GM18868 (cell line): ENCODE data around the gene GRIK1.
"Not testable (repeated sequence)": the region's sequence is repeated elsewhere in the genome, so short reads cannot be mapped to it uniquely, and the experiment has no call there.

Experiments
- ATAC-seq: cut with Tn5 transposase; IDR thresholded peaks from one replicate; pipeline ENCODE4 v1.9.1; 2021; ENCODE audit warnings: mild to moderate bottlenecking, moderate library complexity; ENCODE audit not compliant: unreplicated experiment

Gene GRIK1

DNA sequence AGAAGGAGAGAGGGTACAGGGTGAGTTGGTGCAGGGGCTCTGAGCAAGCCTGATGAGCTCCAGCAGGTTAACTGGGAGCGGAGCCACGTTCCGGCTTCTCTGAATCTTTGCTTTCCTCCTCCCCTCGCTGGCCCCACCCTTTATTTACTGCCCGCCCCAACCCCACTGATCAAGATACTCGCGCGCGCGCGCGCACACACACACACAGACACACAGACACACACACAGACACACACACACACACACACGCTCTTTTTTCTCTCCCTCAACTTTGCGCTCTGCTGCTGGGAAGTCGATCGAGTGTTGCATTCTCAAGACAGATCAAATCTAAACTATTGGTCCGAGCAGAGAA lies at the start of gene GRIK1:
Gene GRIK1, minus strand, starts transcription at position 73 of the 352 bp plus-strand sequence.
- no peak for ATAC-seq

DNA sequence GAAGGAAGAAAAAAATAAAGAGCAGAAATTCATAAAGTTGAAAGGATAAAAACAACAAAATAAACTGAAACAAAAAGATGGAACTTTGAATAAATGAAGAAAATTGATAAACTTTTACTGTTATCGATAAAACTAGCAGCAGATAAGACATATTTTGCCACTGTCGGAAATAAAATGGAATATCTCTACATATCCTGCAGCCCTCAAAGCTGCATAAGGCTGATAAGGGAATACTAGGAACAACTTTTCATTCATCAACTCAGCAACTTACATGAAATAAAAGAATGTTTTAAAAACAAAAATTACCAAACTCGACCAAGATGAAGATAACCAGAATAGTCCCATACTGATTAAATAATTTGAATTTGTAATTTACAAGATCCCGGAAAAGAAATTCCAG lies 48.0 kb upstream of the GRIK1 start:
- ATAC-seq: no peak

DNA sequence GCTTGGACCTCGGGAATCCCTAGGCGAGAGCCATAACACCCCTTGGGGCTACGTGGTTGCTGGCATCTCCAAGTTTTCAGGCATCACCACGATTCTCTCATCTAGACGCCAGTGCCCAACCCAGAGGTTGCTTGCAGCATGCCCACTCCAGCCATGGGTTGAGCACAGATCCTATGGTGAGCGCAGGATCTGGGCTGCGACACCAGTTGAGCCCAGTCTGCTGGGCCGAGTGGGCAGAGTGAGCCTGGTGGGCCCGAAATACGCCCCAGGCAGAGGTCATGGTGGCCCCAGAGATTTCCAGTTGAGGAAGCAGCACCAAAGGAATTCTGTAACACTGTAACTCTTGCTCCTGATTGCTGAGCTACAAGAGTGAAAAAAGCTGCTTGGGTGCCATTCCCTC lies 46.1 kb upstream of the GRIK1 start:
- no peak for ATAC-seq

DNA sequence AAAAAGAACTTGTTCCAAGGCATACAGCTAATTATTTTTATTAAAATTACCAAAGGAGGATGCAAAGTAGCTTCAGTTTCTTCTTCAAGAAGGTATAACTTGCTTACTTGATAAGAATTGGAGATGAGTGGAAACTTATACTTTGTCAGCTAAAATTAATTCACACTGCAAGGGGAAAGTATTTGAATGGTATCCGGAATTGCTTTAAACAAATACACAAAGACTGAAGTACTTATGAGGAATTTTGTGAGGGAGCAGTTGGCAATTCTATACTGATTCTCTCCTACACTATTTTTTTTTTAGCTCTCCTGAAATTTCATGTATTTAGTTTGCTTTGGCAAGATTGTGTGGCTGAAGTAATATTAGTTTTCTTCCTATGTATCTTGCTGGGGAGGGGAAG lies 39.2 kb upstream of the GRIK1 start:
- no peak for ATAC-seq

DNA sequence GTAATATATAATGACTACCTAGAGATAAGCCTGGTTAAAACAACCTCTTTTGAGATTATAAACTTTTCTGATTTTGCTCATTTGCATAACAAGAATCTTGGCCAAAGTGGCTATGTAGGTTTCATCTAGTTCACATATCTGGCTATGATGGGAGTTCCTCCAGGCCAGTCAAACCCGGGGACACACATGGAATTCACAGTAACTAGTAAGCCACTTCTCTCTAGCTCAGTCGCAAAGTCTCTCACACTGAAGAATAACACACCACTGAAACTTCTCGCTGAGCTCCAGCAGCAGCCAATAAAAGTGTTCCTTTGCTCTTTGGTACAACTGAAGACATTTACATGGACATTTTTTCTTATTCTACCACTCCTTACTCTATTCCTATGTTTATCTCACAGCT lies 36.0 kb upstream of the GRIK1 start:
- ATAC-seq: no peak

DNA sequence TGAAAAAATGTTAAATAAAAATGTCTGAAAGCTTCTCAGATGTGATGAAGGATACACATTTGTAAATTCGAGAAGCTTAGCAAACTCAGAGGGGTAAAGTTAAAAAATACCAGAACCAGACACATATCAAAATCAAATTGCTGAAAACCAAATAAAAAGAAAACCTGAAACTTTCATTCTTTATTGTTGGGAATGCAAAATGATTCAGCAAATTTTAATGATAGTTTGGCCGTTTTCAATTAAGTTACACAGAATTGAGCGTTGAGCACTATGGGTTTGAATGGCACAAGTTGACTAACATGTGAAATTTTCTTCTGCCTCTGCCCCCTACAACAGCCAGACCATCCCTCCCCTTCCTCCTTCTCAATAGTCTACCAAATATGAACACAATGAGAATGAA lies 33.5 kb upstream of the GRIK1 start:
- no peak for ATAC-seq

DNA sequence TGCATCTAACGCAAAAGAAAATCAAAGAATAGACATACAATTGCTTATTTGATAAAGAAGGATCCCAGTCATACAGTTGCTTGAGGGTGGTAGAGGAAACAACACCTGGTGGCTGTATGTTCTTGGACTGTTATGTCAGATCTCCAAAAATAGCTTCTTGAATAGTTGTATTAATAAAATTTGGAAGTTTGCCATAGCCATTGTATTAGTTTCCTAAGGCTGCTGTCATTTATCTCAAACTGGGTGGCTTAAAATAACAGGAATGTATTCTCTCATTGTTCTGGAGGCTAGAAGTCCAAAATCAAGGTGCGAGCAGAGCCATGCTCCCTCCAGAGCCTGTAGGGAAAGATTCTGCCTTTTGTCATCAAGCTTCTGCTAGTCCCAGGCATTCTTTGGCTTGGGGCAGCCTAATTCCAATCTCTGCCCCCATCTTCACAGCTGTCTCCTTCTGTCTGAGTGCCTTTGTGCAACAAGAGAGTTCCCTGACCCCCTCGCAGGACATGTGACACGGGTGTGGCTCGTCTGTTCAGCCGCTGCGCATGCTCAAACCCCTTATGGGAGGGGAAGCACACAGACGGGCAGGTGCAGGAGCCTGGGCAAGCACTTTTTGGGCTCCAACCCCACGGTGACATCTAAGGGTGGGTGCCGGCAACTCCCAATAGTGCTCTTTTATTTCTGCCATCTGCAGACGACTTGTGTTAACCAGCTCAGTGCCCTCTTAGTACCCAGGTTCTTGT lies 21.7 kb upstream of the GRIK1 start:
- ATAC-seq: no peak

DNA sequence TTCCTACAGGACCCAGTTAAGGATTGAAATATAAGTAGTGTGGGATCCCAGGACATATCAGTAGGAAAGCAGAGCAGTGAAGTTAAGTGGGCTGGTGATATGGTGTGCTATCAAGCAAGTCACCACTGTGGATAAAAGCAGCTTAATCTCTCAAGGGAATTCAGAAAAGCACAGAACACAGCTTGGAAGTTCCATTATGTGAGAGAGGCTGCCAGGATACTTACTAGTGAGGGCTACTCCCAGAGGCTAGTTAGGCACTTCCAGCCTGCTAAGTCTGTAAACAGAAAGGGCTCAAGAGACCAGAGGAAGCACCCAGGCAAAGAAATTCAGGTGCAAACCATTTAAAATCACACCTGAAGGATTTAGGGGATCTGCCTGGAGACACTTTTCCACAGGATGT lies 18.8 kb upstream of the GRIK1 start:
- no peak for ATAC-seq

DNA sequence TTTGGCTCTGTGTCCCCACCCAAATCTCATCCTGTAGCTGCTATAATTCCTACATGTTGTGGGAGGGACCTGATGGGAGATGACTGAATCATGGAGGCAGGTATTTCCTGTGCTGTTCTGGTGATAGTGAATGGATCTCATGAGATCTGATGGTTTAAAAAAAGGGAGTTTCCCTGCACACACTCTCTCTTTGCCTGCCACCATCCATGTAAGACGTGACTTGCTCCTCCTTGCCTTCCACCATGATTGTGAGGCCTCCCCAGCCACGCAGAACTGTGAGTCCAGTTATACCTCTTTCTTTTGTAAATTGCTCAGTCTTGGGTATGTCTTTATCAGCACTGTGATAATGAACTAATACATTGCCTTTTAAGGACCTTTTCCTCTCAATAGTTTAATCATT lies 18.2 kb upstream of the GRIK1 start:
- not testable (repeated sequence) for ATAC-seq

DNA sequence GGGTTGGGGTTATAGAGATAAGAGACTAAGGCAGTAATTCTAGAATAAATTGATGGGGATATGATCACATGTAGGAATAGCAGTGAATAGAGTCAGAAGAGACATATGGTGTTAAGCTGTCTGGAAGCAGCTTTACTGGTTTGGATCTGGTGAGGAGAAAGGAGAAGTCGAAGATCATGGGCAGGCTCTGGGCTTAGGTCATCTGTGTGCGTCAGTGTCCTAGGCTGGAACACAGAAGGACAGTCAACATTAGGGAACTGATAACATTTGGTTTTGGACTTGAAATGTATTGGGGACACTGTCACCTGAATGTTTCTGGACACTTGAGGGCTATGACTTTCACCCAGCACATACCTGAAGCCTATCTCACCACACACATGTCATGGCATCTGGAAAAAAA lies 13.9 kb upstream of the GRIK1 start:
- no peak for ATAC-seq

DNA sequence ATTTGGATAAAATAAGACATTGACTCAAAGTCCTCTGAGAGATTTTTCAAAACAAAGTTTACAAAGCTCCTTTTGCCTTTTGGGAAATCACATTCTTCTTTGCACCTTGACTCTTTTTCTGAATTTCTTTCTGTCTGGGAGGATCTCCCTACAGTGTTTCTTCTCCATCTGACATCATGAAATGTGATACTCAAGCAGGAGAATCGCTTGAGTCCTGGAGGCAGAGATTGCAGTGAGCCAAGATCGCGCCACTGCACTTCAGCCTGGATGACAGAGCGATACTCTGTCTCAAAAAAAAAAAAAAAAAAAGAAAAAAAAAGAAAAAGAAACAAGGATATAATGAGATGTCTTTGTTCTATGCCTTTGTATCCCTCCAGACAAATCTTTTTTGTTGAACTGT lies 13.3 kb upstream of the GRIK1 start:
- no peak for ATAC-seq

DNA sequence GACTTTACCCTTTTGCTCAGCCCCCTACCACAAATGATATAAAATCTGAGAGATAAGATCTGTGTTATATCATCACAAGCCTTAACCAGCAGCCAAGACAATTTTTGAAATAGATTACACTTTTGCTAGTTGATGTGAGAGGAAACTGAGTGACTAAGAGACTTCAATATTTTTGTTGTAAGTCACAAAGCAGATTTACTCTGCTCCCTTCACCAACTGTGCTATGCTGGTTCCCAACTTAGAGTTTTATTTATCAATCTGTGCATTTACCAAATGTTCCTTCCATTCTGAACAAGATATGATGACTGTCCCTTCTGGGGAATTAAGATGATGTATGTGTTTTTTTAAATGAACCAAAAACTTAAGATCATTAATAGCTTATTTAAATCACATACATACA lies 12.1 kb upstream of the GRIK1 start:
- ATAC-seq: no peak

DNA sequence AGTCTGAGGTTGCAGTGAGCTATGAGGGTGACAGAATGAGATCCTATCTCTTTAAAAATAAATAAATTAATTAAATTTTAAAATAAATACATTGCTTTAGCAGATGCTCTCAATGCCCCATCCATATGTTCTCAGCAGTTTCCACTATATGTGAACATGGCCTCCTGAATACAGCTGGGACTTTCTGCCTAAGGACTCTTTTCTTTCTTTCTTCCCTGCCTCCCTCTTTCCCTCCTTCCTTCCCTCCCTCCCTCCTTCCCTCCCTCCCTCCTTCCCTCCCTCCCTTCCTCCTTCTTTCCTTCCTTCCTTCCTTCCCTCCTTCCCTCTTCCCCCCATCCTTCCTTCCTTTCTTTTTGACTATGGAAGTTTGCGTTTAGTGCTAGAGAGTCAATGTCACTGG lies 10.2 kb upstream of the GRIK1 start:
- no peak for ATAC-seq

DNA sequence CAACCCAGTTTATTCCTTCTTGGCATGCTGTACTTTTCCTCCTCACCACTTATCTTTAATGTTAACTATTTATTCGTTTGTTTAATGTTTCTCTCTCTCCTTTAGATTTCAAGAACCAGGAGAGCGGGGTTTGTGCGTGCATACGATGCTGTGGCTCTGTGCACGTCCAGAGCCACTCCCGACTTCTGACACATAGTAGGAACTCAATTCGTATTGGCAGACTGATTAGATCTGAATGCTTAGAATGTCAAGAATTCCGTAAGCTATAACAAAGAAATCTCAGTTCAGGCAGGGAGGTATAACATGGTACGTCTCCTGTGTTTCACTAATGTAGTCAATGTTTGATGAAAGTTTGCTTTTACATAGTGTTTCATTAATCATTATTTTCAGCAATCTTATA lies 7.3 kb upstream of the GRIK1 start:
- ATAC-seq: no peak

DNA sequence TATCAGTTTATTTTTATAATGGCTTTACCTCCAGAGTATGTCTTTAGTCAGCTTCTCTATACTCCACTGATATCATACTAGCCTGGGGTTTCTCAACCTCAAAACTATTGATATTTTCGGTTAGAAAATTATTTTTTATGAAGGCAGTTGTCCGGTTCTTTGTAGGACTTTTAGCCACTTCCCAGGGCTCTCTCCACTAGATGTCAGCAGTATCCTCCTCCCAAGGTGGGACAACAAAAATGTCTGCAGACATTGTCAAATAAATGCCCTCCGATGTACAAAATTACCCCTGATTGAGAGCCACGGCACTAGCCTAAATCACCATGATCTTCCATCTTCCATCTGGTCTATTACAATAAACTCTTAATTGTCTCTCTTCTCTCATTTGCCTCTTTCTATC lies 4.1 kb upstream of the GRIK1 start:
- ATAC-seq: no peak

DNA sequence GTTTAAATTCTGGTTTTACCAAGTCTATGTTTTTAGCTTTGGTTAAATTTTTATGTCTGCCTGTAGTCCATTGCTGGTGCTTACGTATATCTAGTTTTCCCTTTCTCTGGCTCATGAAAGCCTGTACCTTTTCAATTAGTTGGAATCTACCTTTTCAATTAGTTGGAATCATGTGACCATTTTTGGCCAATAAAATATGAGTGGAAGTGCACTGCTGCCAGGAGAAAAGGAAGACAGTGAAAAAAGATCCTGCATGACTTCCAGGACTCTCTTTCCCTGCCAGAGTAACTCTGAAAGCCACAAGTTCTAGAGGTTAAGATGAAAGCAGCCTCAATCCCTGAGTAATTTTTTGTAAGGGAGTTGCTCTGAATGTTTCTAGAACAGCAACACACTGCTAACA lies 2.2 kb upstream of the GRIK1 start:
- ATAC-seq: no peak

DNA sequence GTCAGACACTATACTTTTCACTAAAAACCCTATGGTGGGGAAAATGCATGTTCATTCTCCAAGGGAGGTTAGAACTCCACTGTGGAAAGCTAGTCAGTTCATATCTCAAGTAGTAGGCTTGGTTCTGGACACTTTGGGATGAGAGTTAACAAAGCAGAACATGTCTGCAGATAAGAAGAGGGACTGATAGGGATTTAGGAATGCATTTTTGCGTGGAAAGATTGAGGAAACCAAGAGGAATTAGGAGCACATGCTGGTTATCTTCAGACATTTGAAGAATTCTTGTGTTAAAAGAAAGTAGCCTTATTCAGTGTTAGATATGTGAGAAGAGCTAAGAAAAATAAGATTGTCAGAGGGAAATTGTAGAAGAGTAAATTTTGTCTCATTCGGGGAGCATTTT lies 1.2 kb upstream of the GRIK1 start:
- no peak for ATAC-seq

DNA sequence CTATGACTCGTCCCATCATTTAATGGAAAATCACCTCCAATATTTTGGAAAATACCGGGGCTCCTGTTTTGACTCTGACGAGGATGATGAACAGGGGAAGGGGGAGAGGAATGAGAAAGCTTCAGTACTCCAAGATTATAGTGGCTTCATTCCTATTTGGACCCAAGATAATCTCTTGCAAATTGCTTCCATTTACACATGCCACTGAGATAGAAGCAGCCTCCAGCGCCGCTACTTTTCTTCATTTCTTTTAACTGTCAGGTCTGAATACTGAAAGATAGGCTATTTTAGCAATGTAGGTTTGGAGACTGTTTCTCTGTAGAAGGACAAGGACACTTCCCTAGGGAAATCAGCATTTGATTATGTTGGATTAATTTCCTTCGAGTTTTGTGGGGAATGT lies 565 bp upstream of the GRIK1 start:
- ATAC-seq: no peak

DNA sequence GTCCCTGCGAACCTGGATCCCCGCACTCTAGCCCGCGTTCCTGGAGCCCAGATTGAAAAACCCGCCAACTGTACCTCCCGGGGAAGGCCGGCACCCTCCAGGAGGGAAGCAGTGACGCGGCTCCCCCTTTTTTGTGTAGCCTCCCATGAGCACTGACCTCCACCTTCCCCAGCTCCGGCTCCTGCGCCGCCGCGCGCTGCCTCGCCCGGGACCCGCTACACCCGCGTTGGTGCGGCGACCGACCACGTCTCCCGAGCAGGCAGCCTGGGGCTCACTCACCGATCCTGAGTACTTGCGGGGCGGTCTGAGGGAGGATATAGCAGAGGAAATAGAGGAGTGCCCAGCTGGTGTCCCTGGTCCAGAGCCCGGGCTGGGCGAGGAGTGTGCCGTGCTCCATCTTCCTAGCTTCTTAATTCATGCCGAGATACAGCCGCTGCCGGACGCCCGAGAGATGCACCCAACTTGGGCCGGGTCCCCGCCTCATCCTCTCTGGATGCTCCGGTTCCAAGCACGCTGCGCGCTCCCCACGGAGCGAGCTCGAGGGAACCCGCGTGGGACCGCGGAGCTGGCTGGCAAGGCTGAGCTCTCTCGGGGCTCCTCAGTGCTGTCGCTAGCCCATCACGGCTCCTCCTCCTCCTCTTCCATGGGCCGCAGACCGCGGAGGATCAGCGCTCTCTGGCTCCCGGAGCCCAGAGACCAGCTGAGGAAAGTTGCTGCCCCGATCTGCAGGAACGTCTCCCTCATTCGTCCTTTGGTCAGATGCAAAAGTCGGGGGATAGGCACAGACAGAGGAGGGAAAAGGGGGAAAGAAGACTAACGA lies 482 bp downstream of the GRIK1 start:
- ATAC-seq: no peak

DNA sequence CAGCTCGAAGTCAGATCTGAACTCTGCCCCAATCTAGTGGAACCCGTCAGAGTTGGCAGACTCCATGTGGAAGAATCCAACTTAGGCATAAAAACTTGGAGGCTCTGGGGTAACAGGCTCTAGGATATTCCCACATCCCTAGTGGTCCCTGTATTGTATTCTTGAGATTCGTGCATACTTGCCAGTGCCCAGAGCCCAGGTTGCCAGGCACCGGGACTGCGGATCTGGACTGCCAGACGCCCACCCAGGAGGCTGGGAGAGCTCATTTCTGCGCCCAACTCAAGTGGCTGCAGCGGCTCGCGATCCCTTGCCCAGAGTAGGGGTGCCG lies 1.1 kb downstream of the GRIK1 start:
- no peak for ATAC-seq

DNA sequence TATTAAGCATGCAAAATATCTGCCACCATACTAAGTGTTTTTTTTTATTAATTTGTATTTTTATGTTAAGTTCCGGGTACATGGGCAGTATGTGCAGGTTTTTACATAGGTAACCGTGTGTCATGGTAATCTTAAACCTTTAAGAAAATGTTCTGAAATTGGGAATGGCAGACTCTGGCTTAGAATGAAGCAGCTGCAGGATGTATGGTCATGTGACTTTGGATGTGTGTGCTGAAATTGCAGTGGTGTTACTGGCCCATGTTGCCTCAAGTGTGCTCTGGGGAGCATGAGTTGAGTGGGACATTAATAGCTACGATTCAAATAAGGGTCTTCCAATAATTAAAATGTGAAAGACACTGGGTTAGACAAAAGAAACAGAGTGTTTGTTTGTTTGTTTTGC lies 6.7 kb downstream of the GRIK1 start:
- ATAC-seq: no peak

DNA sequence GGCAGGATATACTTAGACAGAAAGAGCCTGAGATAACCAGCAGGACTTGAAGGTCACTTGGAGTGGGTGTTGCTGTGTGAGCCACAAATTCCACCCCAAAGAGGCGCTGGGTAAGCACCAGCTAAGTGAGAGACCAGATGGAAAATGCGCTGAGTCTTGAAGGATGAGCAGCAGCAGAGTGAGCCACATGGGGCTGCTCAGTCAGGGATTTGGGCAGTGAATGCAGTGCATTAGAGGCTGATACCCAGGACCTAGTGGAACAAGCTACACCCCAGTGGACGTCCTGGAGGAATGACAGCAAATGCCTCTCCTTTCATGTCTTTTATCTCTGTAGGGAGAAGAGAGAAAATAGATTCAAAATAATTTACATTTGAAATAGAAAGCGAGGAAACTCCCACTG lies 11.3 kb downstream of the GRIK1 start:
- ATAC-seq: no peak

DNA sequence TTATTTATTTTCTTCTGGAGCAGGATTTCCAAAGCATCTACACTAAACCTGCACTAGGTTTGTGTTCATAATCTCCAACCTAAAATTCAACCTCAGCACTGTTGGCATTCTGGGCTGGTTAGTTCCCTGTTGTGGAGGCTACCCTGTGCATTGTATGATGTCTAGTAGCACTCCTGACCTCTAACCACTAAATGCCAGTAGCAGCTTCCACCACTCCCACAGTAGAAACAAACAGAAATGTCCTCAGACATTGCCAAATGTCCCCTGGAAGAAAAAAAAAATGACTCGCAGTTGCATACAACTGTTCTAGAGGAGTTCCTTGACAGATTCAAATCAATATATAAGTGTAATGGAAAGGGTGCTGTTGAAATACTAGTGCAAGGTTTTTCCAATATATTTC lies 18.9 kb downstream of the GRIK1 start:
- no peak for ATAC-seq
